HG03520 (cell line): ENCODE data around the gene SLITRK5.

Source experiments
- ATAC-seq: cut with Tn5 transposase; IDR thresholded peaks from one replicate; pipeline ENCODE4 v1.9.1; 2021; ENCODE audit warnings: mild to moderate bottlenecking, moderate library complexity; ENCODE audit not compliant: unreplicated experiment

SLITRK5 gene

DNA sequence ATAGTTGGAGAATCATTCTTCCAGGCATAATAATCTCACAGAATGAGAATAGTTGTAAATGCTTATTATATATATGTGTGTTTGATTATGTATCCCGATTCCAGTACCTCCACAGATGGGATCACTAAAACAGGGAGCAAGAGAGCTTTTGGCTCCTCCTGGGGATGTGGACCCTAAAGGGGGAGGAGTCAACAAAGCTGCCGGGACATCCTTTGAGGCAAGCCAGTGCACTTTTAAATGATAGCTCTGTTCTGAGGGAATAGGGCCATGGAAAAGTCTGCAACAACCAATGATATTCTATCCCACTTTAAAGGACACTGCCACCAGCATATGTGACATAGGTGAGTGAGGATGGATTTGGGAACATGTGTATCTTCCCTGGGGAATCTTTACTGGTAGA lies 40.8 kb downstream of the SLITRK5 start:
- no peak for ATAC-seq
